ENCODE results near the gene KRAS.

- no peak for TF ChIP-seq EZH2 (IDR thresholded peaks at IDR 0.05; ENCODE audit: insufficient read depth, poor library complexity, severe bottlenecking)
- no peak for TF ChIP-seq EZH2phosphoT487 (IDR thresholded peaks at IDR 0.05; ENCODE audit: insufficient read depth, low read depth)
Measured at GRCh38 chr12:25271486-25272098, 20.9 kb upstream of the KRAS start.

All from GM23248 (cell line).